NCI-H69 (cell line): ENCODE measurements around the gene CHST8.

Source experiments
- DNase-seq: peaks from one replicate; lab custom pipeline; 2025; lab: John Stamatoyannopoulos, UW

The CHST8 gene

GRCh38 chr19:33795370-33796163 is 173.8 kb downstream of the CHST8 start:
- DNase-seq = peak; percentile 96

GRCh38 chr19:33796164-33796875 is 174.6 kb downstream of the CHST8 start, which contains the start of gene KCTD15:
Gene KCTD15, plus strand, starts transcription at chr19:33796870. Its CDS starts 3,585 bp downstream, at chr19:33800455.
- DNase-seq = peak; percentile 88

- DNase-seq = peak; percentile 60
These were observed 176.3 kb downstream of the CHST8 start for GRCh38 chr19:33797802-33798671.

- no peak for DNase-seq
These were observed 176.9 kb downstream of the CHST8 start for GRCh38 chr19:33798681-33799111.

GRCh38 chr19:33799476-33799875 is 177.7 kb downstream of the CHST8 start:
- DNase-seq = peak; percentile 33

GRCh38 chr19:33800012-33800680 is 178.4 kb downstream of the CHST8 start:
- DNase-seq = no peak

- DNase-seq = no peak
These were observed 179.7 kb downstream of the CHST8 start for GRCh38 chr19:33801411-33801810.

GRCh38 chr19:33802001-33802400 is 180.2 kb downstream of the CHST8 start:
- no peak for DNase-seq

- no peak for DNase-seq
These were observed 181.0 kb downstream of the CHST8 start for GRCh38 chr19:33802801-33803200.

- no peak for DNase-seq
These were observed 181.6 kb downstream of the CHST8 start for GRCh38 chr19:33803383-33803782.

- DNase-seq = no peak
These were observed 182.5 kb downstream of the CHST8 start for GRCh38 chr19:33804021-33804799.

- no peak for DNase-seq
These were observed 183.6 kb downstream of the CHST8 start for GRCh38 chr19:33805313-33805712.

- DNase-seq = no peak
These were observed 184.2 kb downstream of the CHST8 start for GRCh38 chr19:33805840-33806433.

- DNase-seq = no peak
These were observed 184.7 kb downstream of the CHST8 start for GRCh38 chr19:33806434-33806881.

GRCh38 chr19:33808399-33808798 is 186.6 kb downstream of the CHST8 start:
- DNase-seq = no peak

- DNase-seq = no peak
These were observed 188.2 kb downstream of the CHST8 start for GRCh38 chr19:33809960-33810359.

- DNase-seq = no peak
These were observed 189.1 kb downstream of the CHST8 start for GRCh38 chr19:33810821-33811220.

GRCh38 chr19:33811246-33811645 is 189.5 kb downstream of the CHST8 start:
- no peak for DNase-seq

- no peak for DNase-seq
These were observed 190.1 kb downstream of the CHST8 start for GRCh38 chr19:33811736-33812387.
